Glutamatergic neuron (in vitro differentiated cells): Measurements from ENCODE around the gene KCNIP1. TPM values are rescaled to one million over a fixed set of nuclear protein-coding genes. Genes with fewer than 3 reads are reported as not detected.

Experiments used
- DNase-seq: peaks from one replicate; pipeline ENCODE4 v3.0.0; 2022
- H3K27ac Mint-ChIP-seq: one replicate; pipeline ENCODE4 v1.8.0; 2020; ENCODE audit warnings: mild to moderate bottlenecking, mixed read lengths, inconsistent platforms; ENCODE audit not compliant: unreplicated experiment
- H3K27me3 Mint-ChIP-seq: one replicate; pipeline ENCODE4 v1.8.0; 2020; ENCODE audit warnings: mild to moderate bottlenecking, moderate library complexity, mixed read lengths, inconsistent platforms; ENCODE audit not compliant: unreplicated experiment
- H3K36me3 Mint-ChIP-seq: one replicate; pipeline ENCODE4 v1.8.0; 2020; ENCODE audit warnings: mild to moderate bottlenecking, mixed read lengths, inconsistent platforms; ENCODE audit not compliant: unreplicated experiment
- H3K4me1 Mint-ChIP-seq: one replicate; pipeline ENCODE4 v1.8.0; 2020; ENCODE audit warnings: mild to moderate bottlenecking, low read depth, mixed read lengths, inconsistent platforms; ENCODE audit not compliant: unreplicated experiment
- H3K4me3 Mint-ChIP-seq: one replicate; pipeline ENCODE4 v1.8.0; 2020; ENCODE audit warnings: mild to moderate bottlenecking, mixed read lengths, inconsistent platforms; ENCODE audit not compliant: unreplicated experiment
- H3K9me3 Mint-ChIP-seq: one replicate; pipeline ENCODE4 v1.8.0; 2020; ENCODE audit warnings: mild to moderate bottlenecking, moderate library complexity, mixed read lengths, inconsistent platforms; ENCODE audit not compliant: unreplicated experiment
- CTCF ChIP-seq: fragments of 200-600 bp; sonication (generic); IDR thresholded peaks from one replicate; pipeline ENCODE4 v1.5.0; 2021; ENCODE audit not compliant: partially characterized antibody, unreplicated experiment
- total RNA-seq: library from RNA; stranded (reverse); fragmentation: NEBNext Ultra II Directional; extraction: Animal tissue kit (Norgen Biotek cat#: 25700); gene quantifications from one replicate; pipeline ENCODE4 v1.2.1, GENCODE V29; 2021; ENCODE audit not compliant: unreplicated experiment

Gene KCNIP1
- total RNA-seq, 1 donor from 2014 or later, result 0.47 TPM

DNA sequence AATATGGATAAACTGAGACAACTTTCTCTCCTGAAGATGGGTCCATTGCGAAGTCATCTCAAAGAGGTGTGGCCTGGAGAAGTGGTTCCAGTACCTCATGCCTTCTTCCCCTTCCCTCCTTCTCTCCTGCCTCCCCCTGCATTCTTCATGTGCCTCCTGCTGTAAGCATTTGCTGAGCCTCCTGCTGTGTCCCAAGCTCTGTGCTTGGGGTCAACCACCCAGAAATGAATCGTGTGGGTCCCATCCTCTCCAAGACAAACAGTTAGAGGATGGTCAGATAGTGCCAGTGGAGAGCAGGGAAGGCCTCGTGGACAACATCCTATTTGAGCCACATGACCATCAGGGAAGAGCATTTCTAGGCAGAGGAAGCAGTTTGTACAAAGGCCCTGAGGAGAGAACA is 53.5 kb downstream of the KCNIP1 start:
- H3K4me1 Mint-ChIP-seq, result no peaks in the 10 kb centered on the region
- no peak overlapping the region for H3K4me3 Mint-ChIP-seq
- no peak overlapping the region for H3K27ac Mint-ChIP-seq
- TF ChIP-seq CTCF, result no peak
- no peaks in the 10 kb centered on the region for H3K36me3 Mint-ChIP-seq
- no peak for DNase-seq
- H3K9me3 Mint-ChIP-seq, result no peaks in the 10 kb centered on the region
- no peaks in the 10 kb centered on the region for H3K27me3 Mint-ChIP-seq

DNA sequence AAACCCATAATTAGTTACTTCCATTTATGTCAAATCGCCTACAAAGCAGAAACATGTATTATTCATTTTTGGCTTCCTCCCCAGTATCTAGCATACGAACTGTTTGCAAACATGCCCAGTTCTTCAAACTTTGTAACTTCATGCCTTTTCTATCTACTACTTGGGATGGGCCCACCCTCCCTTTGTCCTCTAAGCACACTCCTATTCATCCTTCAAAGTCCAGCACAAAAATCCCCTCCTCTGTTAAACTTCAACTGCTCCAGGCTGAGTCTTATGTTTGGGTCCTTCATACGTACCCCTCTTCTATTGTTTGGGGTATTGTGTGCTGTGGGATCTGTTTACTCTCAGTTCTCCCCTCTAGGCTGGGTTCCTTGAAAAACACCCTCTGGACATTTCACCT is 55.5 kb downstream of the KCNIP1 start:
- Mint-ChIP-seq H3K36me3 (no peaks in the 10 kb centered on the region), H3K27me3 (no peaks in the 10 kb centered on the region), H3K27ac (no peak overlapping the region), H3K4me1 (no peaks in the 10 kb centered on the region), H3K4me3 (no peak overlapping the region), H3K9me3 (no peaks in the 10 kb centered on the region)
- TF ChIP-seq CTCF, result no peak
- DNase-seq, result no peak

GRCh38 chr5:170560938-170561337 is 57.1 kb downstream of the KCNIP1 start:
- no peak for DNase-seq
- no peak overlapping the region for H3K27ac Mint-ChIP-seq
- H3K9me3 Mint-ChIP-seq, result no peaks in the 10 kb centered on the region
- peaks cover 5% of the 10 kb centered on the region for H3K4me1 Mint-ChIP-seq
- H3K4me3 Mint-ChIP-seq, result no peak overlapping the region
- no peak for TF ChIP-seq CTCF
- H3K36me3 Mint-ChIP-seq, result no peaks in the 10 kb centered on the region
- no peaks in the 10 kb centered on the region for H3K27me3 Mint-ChIP-seq

DNA sequence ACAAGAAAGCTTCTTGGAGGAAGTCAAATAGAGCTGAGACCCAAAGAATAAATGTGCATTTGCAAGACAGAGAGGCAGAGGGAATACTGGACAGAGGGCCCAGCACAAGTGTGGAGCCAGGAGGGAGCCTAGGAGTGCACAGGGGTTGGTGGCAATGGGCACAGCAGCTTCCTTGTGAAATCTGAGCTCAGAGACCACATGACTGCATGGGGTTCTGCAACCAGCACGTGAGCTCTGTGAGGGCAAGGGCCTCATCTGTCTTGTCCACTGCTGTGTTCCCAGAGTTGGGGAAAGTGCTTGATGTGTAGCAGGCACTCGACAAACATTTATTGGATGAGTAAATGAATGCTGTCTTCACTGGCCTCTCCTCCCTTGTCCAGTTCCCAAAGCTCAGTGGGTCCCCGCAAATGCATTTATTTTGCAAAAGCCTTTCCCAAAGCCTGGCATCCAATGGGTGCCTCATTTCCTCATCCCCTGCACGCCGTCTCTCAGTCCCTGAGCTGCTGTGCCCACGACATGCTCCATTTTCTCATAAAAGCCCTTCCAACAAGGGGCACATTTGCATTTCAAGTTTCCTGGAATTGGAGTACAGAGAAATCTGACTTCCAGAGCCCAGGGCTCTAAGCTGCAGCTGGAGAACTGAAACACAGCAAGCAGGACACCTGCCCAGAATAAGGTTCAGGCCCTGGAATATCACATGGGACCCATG is 58.5 kb downstream of the KCNIP1 start:
- H3K9me3 Mint-ChIP-seq, result peaks cover 2% of the 10 kb centered on the region
- H3K4me3 Mint-ChIP-seq, result no peak overlapping the region
- H3K4me1 Mint-ChIP-seq, result peaks cover 5% of the 10 kb centered on the region
- DNase-seq, result no peak
- H3K27me3 Mint-ChIP-seq, result no peaks in the 10 kb centered on the region
- H3K36me3 Mint-ChIP-seq, result no peaks in the 10 kb centered on the region
- no peak for TF ChIP-seq CTCF
- H3K27ac Mint-ChIP-seq, result peak overlapping the region; percentile 4

DNA sequence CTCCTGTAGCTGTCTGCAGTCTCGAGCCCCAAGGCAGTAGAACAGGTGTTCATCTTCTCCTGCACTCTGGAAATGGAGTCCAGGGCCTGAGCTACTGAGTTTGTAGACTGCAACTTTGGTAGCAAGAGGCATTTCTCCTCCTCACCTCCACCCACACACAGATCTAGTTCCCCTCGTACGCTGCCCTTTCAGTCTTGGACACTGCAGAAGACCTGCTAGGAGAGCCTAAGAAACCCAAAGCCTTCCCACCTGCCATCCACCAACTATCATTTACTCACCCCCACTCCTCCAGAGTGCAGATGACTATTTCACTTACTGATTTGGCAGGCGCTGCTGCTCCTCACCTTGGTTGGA is 59.0 kb downstream of the KCNIP1 start:
- no peaks in the 10 kb centered on the region for H3K36me3 Mint-ChIP-seq
- peaks cover 5% of the 10 kb centered on the region for H3K4me1 Mint-ChIP-seq
- H3K27ac Mint-ChIP-seq, result no peak overlapping the region
- DNase-seq, result no peak
- TF ChIP-seq CTCF, result no peak
- peaks cover 3% of the 10 kb centered on the region for H3K9me3 Mint-ChIP-seq
- no peaks in the 10 kb centered on the region for H3K27me3 Mint-ChIP-seq
- no peak overlapping the region for H3K4me3 Mint-ChIP-seq
